ENCODE measurements around the gene PPA1. TPM values are rescaled to one million over a fixed set of nuclear protein-coding genes. Genes with fewer than 3 reads are reported as not detected.
"Not testable (repeated sequence)": the region's sequence is repeated elsewhere in the genome, so short reads cannot be mapped to it uniquely, and the experiment has no call there.

Gene PPA1
- total RNA-seq, 1 donor from 2014 or later: 201 TPM

DNA sequence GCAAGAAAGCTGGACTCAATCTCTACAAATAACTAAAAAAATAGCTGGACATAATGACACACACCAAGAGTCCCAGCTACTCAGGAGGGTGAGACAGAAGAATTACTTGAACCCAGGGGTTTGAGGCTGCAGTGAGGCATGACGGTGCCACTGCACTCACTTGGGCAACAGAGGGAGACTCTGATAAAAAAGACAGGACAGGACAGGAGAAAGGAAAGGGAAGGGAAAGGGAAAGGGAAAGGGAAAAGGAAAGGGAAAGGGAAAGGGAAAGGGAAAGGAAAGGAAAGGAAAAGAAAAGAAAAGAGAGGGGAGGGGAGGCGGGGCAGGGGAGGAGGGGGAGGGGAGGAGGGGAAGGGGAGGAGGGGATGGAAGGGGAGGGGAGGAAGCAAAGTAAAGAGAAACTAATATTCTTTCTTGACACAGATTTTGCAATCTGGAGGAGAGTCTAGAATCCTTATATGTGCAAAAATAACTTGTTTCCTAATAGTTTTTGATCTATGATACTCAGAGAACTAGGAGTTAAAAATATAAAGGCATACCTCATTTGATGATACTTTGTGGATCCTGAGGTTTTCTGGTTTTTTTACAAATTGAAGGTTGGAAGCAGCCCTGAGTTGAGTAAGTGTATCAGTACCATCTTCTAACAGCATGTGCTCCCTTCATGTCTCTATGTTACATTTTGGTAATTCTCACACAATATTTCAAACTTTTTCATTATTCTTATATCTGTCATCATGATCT lies 70.9 kb downstream of the PPA1 start:
- TF ChIP-seq, protein P1, sequence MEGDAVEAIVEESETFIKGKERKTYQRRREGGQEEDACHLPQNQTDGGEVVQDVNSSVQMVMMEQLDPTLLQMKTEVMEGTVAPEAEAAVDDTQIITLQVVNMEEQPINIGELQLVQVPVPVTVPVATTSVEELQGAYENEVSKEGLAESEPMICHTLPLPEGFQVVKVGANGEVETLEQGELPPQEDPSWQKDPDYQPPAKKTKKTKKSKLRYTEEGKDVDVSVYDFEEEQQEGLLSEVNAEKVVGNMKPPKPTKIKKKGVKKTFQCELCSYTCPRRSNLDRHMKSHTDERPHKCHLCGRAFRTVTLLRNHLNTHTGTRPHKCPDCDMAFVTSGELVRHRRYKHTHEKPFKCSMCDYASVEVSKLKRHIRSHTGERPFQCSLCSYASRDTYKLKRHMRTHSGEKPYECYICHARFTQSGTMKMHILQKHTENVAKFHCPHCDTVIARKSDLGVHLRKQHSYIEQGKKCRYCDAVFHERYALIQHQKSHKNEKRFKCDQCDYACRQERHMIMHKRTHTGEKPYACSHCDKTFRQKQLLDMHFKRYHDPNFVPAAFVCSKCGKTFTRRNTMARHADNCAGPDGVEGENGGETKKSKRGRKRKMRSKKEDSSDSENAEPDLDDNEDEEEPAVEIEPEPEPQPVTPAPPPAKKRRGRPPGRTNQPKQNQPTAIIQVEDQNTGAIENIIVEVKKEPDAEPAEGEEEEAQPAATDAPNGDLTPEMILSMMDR (IDR thresholded peaks at IDR 0.05; ENCODE audit: insufficient read depth, low read length, poor library complexity, severe bottlenecking): no peak
- H3K27me3 ChIP-seq (ENCODE audit: control insufficient read depth, insufficient read depth, low read length): no peaks in the 10 kb centered on the region

DNA sequence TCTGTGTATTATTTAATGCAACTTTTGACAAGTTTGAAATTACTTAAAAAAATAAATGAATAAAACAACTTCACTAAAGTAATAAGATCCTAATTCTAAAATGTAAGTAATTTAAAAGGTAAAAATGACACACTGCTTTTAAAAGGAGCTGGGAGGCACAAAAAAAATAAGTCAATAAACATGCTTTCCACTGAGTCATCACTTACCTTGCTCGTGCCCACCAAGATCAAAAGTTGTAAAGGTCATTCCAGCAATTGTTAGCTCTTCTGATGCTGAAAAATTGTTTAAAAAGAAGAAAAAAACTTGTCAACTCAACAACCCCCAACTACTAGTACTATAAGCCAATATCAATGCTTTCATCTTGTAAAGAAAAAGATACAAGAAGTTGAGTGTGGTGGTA lies 72.4 kb downstream of the PPA1 start:
- Histone ChIP-seq H3K4me3 (ENCODE audit: low read depth, low read length) (no peak overlapping the region), H3K36me3 (ENCODE audit: control insufficient read depth, insufficient read depth, low read length) (no peaks in the 10 kb centered on the region), H3K27me3 (ENCODE audit: control insufficient read depth, insufficient read depth, low read length) (no peaks in the 10 kb centered on the region)
- no peak for DNase-seq (ENCODE audit: low read depth)
- TF ChIP-seq, protein P1 (IDR thresholded peaks at IDR 0.05; ENCODE audit: insufficient read depth, low read length, poor library complexity, severe bottlenecking): no peak

More for the DNA sequence above, 70.9 kb downstream of the PPA1 start:
- H3K4me3 ChIP-seq (ENCODE audit: low read depth, low read length): no peak overlapping the region
- H3K36me3 ChIP-seq (ENCODE audit: control insufficient read depth, insufficient read depth, low read length): no peaks in the 10 kb centered on the region
- DNase-seq (ENCODE audit: low read depth): no peak

DNA sequence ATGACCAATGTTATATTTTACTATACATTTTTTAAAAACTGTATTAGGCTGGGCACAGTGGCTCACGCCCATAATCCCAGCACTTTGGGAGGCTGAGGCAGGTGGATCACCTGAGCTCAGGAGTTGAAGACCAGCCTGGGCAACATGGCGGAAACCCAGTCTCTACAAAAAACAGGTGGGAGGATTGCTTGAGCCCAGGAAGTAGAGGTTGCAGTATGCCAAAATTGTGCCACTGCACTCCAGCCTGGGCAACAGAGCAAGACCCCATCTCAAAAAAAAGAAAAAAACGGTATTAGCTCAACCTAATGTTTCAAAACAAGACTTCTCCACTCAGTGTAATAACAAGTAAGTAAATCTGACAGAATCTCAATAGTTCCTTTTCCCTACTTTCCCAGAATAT lies 73.9 kb downstream of the PPA1 start:
- H3K36me3 ChIP-seq (ENCODE audit: control insufficient read depth, insufficient read depth, low read length); DNase-seq (ENCODE audit: low read depth); H3K4me3 ChIP-seq (ENCODE audit: low read depth, low read length); H3K27me3 ChIP-seq (ENCODE audit: control insufficient read depth, insufficient read depth, low read length): not testable (repeated sequence)

DNA sequence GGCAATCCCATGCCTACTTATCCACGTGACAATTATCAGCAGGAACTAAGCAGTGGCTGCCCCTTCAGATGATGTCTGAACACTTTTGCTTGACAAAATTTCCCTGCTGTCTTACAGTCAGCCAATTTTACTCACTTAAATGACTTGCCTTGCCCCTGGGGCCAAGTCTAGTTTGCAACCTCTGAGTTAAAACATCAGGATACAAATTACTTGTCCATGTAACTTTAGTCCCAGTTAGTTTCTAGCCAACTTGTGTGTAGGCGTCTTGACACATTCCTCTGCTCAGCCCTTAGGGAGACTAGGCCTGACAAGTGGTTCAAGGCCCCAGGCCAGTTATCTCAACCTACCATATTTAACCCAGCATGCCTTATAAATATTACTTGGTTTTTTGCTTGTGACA lies 75.1 kb downstream of the PPA1 start:
- Histone ChIP-seq H3K36me3 (ENCODE audit: control insufficient read depth, insufficient read depth, low read length) (no peaks in the 10 kb centered on the region), H3K27me3 (ENCODE audit: control insufficient read depth, insufficient read depth, low read length) (no peaks in the 10 kb centered on the region), H3K4me3 (ENCODE audit: low read depth, low read length) (no peak overlapping the region)
- TF ChIP-seq, protein P1 (IDR thresholded peaks at IDR 0.05; ENCODE audit: insufficient read depth, low read length, poor library complexity, severe bottlenecking): no peak
- no peak for DNase-seq (ENCODE audit: low read depth)

DNA sequence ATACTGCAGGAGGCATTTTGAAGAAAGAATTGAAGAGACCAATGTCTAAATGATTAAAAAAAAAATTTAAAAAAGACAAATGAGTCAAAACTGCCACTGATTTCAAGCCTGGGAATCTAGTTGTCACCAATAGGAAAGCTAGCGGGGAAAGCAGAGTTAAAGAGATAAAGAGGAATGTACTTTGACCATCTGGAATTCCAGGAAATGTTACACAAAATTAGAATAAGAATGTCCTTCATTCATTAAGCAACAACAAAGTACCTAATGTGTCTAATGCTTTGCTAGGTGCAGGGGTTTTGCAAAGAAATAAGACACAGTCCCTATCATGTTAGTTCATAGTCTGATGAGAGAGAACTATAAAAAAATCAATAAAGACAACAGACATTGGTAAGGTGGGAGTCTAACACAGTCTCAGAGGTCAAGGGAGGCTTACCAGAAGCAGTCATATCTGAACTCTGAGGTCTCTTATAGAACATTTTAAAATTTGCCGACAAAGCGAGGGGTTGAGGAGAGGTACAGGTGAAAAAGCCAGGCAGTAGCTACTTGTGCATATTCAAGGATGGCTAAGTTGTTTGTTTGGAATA lies 77.9 kb downstream of the PPA1 start:
- no peak for DNase-seq (ENCODE audit: low read depth)
- H3K4me3 ChIP-seq (ENCODE audit: low read depth, low read length): no peak overlapping the region
- TF ChIP-seq, protein P1 (IDR thresholded peaks at IDR 0.05; ENCODE audit: insufficient read depth, low read length, poor library complexity, severe bottlenecking): no peak
- peaks cover 3% of the 10 kb centered on the region for H3K36me3 ChIP-seq (ENCODE audit: control insufficient read depth, insufficient read depth, low read length)
- H3K27me3 ChIP-seq (ENCODE audit: control insufficient read depth, insufficient read depth, low read length): no peaks in the 10 kb centered on the region

Other genes starting within 250 kb of the PPA1 start
- gene MACROH2A2, start 180.6 kb downstream of the PPA1 start, total RNA-seq: 72.4 and 77.9 TPM in 2 replicates
- 12.4 and 12.7 TPM in 2 replicates for gene AIFM2, start 100.6 kb downstream of the PPA1 start, total RNA-seq
- gene TYSND1, start 86.7 kb downstream of the PPA1 start, total RNA-seq: 11.9 and 13.1 TPM in 2 replicates
- 47.4 and 53.8 TPM in 2 replicates for gene SAR1A, start 62.9 kb downstream of the PPA1 start, total RNA-seq
- gene NPFFR1, start 50.6 kb upstream of the PPA1 start, total RNA-seq: 0.04 and 0.21 TPM in 2 replicates
- 37.9 and 72.1 TPM in 2 replicates for gene LRRC20, start 149.2 kb upstream of the PPA1 start, total RNA-seq
- gene EIF4EBP2, start 170.7 kb upstream of the PPA1 start, total RNA-seq: 33.5 and 34.3 TPM in 2 replicates
- 0.08 and 0.14 TPM in 2 replicates for gene NODAL, start 208.3 kb upstream of the PPA1 start, total RNA-seq
- 3.4 and 3.9 TPM in 2 replicates for gene PALD1, start 245.3 kb upstream of the PPA1 start, total RNA-seq

Data from kidney epithelial cell (primary cell).